AG09309 (cell line): ENCODE measurements around the gene ACTN1.

Experiments
- DNase-seq: peaks from one replicate; pipeline ENCODE4 v3.0.0-alpha.2; 2010; ENCODE audit warnings: low read depth
- H3K4me3 ChIP-seq: 2 replicates; pipeline ENCODE4 v1.5.1; 2011; ENCODE audit warnings: mild to moderate bottlenecking, low read depth, low read length, moderate library complexity; ENCODE audit not compliant: control insufficient read depth
- TF ChIP-seq, protein P1 (sequence below): IDR thresholded peaks from 2 replicates; pipeline ENCODE4 v1.5.1; 2011; ENCODE audit warnings: mild to moderate bottlenecking, low read depth, low read length, inconsistent platforms; ENCODE audit not compliant: insufficient read depth, control insufficient read depth; ENCODE audit errors: missing control alignments

The ACTN1 gene

DNA sequence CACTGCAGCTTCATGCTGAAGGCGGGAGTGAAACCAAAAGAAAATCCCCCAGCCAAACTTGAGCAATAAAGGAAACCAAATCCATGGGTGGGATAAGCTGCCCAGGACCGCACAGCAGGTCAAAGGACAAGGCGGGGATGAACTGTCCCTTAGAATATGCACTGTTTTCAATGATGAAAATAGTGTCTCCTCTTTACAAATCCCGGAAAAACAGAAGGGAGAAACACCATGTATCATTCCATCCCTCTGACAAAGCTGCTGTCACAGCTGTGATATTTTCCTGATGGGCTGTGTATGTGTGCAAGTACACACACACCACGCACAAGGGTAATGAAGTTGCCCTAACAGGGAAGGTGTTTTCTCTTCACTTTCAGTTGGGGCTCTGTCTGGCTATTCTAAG is 70.3 kb downstream of the ACTN1 start:
- TF ChIP-seq, protein P1, sequence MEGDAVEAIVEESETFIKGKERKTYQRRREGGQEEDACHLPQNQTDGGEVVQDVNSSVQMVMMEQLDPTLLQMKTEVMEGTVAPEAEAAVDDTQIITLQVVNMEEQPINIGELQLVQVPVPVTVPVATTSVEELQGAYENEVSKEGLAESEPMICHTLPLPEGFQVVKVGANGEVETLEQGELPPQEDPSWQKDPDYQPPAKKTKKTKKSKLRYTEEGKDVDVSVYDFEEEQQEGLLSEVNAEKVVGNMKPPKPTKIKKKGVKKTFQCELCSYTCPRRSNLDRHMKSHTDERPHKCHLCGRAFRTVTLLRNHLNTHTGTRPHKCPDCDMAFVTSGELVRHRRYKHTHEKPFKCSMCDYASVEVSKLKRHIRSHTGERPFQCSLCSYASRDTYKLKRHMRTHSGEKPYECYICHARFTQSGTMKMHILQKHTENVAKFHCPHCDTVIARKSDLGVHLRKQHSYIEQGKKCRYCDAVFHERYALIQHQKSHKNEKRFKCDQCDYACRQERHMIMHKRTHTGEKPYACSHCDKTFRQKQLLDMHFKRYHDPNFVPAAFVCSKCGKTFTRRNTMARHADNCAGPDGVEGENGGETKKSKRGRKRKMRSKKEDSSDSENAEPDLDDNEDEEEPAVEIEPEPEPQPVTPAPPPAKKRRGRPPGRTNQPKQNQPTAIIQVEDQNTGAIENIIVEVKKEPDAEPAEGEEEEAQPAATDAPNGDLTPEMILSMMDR = no peak

DNA sequence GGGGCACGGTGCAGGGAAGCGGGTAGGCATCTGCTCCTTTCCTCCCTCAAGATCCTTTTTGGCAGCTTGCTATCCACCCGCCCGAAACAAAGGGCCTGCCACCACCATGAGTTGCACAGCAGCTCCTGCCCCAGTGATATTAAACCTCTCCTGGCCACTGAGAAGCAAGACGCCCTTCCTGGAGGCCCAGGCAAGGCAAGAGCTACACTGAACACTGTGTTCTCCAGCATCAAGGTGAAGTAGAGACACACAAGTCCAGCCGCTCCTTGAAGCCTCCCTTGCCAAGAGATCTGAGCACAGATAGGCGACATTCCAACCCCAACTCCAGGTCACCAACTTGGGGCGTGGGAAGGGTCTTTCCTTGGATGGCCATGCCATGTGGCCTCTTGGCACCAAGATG is 70.9 kb downstream of the ACTN1 start:
- H3K4me3 ChIP-seq = no peak overlapping the region
- DNase-seq = no peak
- TF ChIP-seq, protein P1 = no peak

More for the DNA sequence above, 70.3 kb downstream of the ACTN1 start:
- no peak for DNase-seq
- no peak overlapping the region for H3K4me3 ChIP-seq

DNA sequence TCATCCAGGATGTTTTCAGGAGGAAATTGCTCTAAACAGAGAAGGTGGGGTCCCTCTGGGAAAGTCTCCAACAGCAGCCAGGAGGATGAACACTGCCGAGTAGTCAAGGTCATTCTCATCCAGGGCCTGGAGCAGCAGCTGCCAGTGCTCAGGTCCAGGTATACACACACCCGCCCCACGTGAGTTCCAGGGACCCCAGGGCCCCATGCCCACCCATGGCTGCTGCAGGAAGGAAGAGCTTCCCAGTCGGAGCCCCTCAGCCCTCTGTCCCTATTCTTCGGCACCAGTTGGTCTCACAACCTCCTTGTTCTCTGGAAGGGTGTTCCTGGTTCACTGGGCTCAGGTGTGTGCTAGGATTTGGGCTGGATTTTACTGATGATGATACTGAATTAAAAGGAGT is 72.7 kb downstream of the ACTN1 start:
- no peak for DNase-seq
- no peak overlapping the region for H3K4me3 ChIP-seq
- TF ChIP-seq, protein P1 = no peak

DNA sequence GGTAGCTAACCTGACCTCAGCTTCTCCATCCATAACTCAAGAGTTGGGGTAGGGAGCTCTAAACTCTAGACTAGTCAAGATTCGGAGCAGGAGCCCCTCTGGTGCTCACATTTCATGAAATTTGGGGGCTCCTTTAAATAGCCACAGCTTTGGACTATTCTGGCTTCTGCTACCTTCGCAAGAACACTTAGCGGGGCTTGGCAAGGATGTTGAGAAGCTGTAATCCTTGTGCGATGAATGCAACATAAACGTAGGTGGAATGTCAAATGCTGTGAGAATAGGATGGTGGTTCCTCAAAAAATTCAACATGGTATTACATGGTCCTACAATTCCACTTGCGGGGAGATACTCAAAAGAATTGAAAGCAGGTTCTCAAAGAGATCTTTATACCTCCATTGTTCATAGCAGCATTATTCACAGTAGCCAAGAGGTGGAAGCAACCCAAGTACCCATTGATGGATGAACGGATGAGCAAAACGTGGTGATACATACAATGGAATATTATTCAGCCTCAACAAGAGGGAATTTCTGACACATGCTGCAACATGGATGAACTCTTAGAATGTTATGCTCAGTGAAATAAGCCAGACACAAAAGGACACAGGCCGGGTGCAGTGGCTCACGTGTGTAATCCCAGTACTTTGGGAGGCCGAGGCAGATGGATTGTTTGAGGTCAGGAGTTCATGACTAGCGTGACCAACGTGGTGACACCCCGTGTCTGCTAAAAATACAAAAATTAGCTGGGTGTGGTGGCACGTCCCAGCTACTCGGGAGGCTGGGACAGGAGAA is 73.8 kb downstream of the ACTN1 start:
- H3K4me3 ChIP-seq = no peak overlapping the region
- no peak for DNase-seq
- TF ChIP-seq, protein P1 = no peak

DNA sequence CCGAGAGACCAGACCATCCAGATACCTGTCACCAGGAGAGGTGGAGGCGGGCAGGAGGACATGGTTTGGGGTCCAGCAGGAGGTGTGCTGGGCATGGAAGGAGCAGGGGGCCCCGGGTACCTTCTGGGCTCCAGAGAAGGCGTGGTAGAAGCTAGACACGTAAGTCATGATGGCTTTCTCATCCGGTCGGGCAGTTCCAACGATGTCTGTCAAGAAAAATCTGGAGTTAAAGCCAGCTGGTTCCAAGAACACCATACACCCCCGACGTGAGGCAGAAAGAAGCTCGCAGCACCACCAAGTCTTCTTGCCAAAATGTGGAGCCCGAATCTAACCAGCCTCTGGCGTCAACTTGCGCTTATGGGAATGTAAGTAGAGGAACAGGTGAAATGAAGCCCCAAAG is 76.7 kb downstream of the ACTN1 start:
- TF ChIP-seq, protein P1 = no peak
- no peak overlapping the region for H3K4me3 ChIP-seq
- no peak for DNase-seq

DNA sequence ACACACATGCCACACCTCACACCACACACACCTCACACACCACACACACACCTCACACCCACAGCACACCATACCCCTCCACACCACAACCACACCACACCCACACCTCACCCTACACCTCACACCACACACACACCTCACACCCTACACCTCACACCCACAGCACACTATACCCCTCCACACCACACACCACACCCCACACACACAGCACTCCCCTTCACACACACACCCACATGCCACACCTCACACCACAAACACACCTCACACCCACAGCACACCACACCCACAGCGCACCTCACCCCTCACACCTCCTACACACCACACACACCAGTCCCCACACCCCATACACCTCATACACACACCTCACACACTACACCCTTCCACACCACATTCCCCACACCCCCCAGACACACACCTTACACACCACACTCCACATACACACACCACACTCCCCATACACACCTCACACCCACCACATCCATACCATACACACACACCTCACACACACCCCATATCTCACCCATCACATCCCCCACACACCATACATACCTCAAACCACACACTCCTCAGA is 80.0 kb downstream of the ACTN1 start:
- no peak for DNase-seq
- TF ChIP-seq, protein P1 = no peak
- no peak overlapping the region for H3K4me3 ChIP-seq
